Fibroblast of villous mesenchyme (primary cell): ENCODE results near the gene SELENOW. TPM values are rescaled to one million over a fixed set of nuclear protein-coding genes. Genes with fewer than 3 reads are reported as not detected.

Source experiments
- DNase-seq: peaks from one replicate; pipeline ENCODE4 v3.0.0-alpha.2; 2010; ENCODE audit warnings: low read depth
- H3K4me3 ChIP-seq: 2 replicates; pipeline ENCODE4 v1.5.1; 2011; ENCODE audit warnings: low read depth, mild to moderate bottlenecking, low read length
- total RNA-seq: library from RNA; depleted of rRNA; stranded (reverse); fragments of >200 nt; gene quantifications from 2 replicates; pipeline ENCODE4 v1.2.3, GENCODE V29; 2012
- TF ChIP-seq, protein P1 (sequence below): IDR thresholded peaks from 2 replicates; pipeline ENCODE4 v1.5.1; 2012; ENCODE audit warnings: low read depth, mild to moderate bottlenecking, low read length; ENCODE audit not compliant: insufficient read depth

SELENOW gene
- 287 and 328 TPM in 2 replicates for total RNA-seq

DNA sequence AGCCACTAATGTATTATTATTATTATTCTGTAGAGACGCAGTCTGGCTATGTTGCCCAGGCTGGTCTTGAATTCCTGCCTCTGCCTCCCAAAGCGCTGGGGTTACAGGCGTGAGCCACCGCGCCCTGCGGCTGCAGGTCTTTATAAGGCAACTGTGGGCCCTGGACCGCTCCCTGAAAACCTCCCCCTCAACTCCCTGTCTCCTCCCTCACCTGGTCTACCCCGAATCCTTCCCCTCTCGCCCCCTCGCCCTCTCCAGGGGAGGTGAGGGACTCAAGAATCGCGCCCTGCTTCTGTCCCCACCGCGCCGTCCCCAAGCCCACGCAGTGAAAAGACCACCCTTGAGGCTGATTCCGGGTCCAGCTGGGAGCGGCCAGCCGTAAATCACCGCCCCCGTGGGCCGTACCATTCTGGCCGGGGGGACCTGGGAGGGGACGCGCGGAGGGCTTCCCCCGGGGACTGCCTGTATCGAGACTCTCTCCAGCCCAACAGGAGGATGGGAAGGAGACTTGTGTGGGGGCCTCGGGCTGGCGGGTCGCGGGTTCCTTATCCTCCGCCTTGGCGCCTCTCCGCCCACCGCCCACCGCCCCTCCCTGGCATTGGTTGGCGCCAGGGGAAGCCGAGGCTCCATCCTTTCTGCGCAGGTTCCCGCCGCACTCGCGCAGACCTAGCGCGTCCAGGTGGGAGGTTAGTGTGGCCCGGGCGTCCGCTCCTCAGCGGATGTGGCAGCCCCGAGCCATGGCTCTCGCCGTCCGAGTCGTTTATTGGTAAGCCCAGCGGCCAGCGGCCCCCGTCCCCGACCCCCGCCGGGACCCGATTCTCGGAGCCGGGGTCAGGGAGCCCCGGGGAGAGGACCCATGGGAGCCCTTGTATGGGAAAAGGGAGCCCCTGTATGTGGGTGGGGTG, at the start of gene SELENOW:
Gene SELENOW, plus strand, starts transcription at position 655 of the 905 bp plus-strand sequence. Its CDS starts 83 bp downstream, at position 738.
- peak; percentile 64 for DNase-seq
- H3K4me3 ChIP-seq: peak within 1 kb of the TSS; percentile 94
- TF ChIP-seq, protein P1, sequence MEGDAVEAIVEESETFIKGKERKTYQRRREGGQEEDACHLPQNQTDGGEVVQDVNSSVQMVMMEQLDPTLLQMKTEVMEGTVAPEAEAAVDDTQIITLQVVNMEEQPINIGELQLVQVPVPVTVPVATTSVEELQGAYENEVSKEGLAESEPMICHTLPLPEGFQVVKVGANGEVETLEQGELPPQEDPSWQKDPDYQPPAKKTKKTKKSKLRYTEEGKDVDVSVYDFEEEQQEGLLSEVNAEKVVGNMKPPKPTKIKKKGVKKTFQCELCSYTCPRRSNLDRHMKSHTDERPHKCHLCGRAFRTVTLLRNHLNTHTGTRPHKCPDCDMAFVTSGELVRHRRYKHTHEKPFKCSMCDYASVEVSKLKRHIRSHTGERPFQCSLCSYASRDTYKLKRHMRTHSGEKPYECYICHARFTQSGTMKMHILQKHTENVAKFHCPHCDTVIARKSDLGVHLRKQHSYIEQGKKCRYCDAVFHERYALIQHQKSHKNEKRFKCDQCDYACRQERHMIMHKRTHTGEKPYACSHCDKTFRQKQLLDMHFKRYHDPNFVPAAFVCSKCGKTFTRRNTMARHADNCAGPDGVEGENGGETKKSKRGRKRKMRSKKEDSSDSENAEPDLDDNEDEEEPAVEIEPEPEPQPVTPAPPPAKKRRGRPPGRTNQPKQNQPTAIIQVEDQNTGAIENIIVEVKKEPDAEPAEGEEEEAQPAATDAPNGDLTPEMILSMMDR: no peak

DNA sequence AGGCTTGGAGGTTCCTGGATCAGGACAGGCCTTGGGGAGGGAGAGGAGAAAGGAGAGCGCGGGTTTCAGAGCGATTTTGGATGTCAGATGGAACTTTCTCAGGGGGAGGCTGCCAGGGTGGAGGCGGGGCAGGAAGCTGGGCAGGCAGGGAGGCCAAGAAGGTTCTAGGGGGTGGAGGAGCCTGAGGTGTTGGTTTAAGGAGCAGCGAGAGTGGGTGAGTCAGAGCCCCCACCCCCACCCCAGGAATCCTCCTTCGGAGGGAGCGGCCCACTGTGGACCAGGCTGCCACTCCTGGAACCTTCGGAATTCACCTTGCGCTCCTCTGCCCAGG, 49.1 kb upstream of the SELENOW start:
- no peak overlapping the region for H3K4me3 ChIP-seq
- TF ChIP-seq, protein P1: no peak
- peak; percentile 74 for DNase-seq

DNA sequence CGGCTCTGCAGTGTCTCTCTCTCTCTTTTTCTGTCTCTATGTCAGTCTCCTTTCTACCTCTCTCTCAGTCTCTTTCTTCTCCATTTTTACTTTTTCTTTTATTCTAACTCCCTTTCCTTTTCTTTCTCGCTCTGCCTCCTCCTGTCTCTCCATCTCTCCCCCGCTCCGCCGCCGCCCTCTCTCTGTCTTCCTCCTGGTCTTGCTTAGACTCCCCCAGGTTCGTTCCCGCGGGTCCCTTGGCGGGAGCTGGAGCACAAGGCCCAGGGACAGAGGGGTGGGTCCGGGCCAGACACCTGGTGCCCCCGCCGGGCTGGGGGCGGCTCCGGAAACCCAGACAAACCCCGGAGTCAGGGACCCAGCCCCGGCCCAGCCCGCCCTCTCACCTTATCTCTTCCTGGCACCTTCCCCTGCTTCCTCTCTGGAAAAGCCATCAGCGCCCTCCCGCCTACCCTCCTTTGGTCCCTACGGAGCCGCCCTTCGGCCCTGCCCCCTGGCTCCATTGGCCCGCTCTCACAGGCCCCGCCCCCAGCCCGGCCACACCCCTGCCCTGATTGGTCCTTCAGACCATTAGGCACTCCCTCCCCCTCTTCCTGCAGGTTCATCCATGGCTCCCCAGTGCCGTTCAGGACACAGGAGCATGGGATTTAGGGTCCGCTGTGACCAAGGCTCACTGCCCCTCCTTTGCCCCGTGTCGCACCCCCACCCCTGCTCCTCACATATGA, 48.5 kb upstream of the SELENOW start:
- TF ChIP-seq, protein P1: no peak
- DNase-seq: no peak
- no peak overlapping the region for H3K4me3 ChIP-seq

DNA sequence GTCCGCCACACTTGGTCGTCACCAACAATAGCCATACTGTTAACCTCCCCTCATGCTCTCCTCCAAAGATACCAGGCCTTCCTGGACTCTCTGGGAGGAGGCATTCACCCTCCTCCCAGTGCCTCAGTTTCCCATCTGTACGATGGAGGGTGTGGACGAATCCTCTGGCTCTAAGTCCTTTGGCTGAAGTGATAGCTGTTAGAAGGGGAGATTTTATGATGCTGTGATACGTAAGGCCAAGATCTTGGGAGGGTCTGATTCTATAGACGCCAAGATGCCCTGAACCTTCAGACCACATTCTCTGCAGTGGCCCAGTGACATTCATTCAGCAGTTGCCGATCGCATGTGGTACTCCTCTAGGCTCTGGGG, 48.0 kb upstream of the SELENOW start:
- TF ChIP-seq, protein P1: no peak
- DNase-seq: no peak
- H3K4me3 ChIP-seq: no peak overlapping the region

DNA sequence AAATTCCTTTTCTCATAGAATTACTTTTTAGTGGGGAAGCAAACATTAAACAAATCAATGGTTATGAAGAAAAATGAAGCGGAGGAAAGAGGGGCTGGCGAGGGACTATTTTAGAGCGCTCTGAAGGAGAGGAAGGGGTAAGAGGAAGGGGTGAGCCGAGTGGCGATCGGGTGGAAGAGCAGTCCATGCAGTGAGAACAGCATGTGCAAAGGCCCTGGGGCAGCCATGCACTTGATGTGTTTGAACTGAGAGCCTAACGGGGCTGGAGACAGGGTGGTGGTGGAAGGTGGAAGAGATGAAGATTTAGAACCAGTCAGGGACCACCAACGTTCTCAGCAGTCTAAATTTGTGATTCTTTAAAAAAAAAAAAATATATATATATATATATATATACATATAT, 47.6 kb upstream of the SELENOW start:
- DNase-seq: no peak
- no peak overlapping the region for H3K4me3 ChIP-seq
- TF ChIP-seq, protein P1: no peak

DNA sequence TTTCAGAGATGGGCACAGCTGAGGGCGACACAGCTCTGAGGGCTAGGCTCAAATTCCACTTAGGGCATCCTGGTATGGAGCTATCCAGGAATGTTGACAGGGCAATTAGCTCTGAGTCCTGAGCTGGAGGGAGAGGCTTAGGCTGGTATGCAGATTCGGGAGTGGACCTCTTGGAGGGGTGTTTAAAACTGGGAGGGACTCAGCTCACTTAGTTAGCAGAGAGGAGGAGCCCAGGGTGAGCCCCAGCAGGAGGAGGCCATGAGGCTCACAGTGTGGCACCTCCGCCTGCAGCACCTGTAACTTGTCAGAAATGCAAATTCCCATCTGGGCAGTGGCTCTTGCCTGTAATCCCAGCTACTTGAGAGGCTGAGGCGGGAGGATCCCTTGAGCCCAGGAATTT, 43.4 kb upstream of the SELENOW start:
- TF ChIP-seq, protein P1: no peak
- no peak overlapping the region for H3K4me3 ChIP-seq
- DNase-seq: no peak
